GM19395 (cell line): ENCODE data around the gene TMC8.
"Not testable (repeated sequence)": the region's sequence is repeated elsewhere in the genome, so short reads cannot be mapped to it uniquely, and the experiment has no call there.

ENCODE experiments used
- ATAC-seq: cut with Tn5 transposase; IDR thresholded peaks from one replicate; pipeline ENCODE4 v1.9.1; 2021; ENCODE audit warnings: mild to moderate bottlenecking, moderate library complexity; ENCODE audit not compliant: unreplicated experiment

Gene TMC8

GRCh38 chr17:78110363-78111015, 20.1 kb upstream of the TMC8 start:
- ATAC-seq = no peak

- ATAC-seq = no peak
These were observed 19.4 kb upstream of the TMC8 start for GRCh38 chr17:78111016-78111726.

- ATAC-seq = no peak
These were observed 18.6 kb upstream of the TMC8 start for GRCh38 chr17:78111727-78112517.

GRCh38 chr17:78112518-78113471, 17.8 kb upstream of the TMC8 start:
- no peak for ATAC-seq

- ATAC-seq = no peak
These were observed 16.5 kb upstream of the TMC8 start for GRCh38 chr17:78113804-78114785.

GRCh38 chr17:78114831-78115723, 15.5 kb upstream of the TMC8 start:
- ATAC-seq = no peak

- ATAC-seq = not testable (repeated sequence)
These were observed 14.8 kb upstream of the TMC8 start for GRCh38 chr17:78115803-78116202.

- ATAC-seq = no peak
These were observed 14.2 kb upstream of the TMC8 start for GRCh38 chr17:78116411-78116810.

GRCh38 chr17:78117027-78117981, 13.3 kb upstream of the TMC8 start:
- no peak for ATAC-seq

- ATAC-seq = no peak
These were observed 11.8 kb upstream of the TMC8 start for GRCh38 chr17:78118801-78119241.

GRCh38 chr17:78120537-78120936, 10.0 kb upstream of the TMC8 start:
- ATAC-seq = no peak

- ATAC-seq = no peak
These were observed 9.4 kb upstream of the TMC8 start for GRCh38 chr17:78120971-78121800.

GRCh38 chr17:78121801-78122215, 8.8 kb upstream of the TMC8 start:
- ATAC-seq = no peak

- no peak for ATAC-seq
These were observed 8.2 kb upstream of the TMC8 start for GRCh38 chr17:78122216-78122930.

GRCh38 chr17:78122931-78123249, 7.7 kb upstream of the TMC8 start:
- ATAC-seq = no peak
